Endothelial cell of hepatic sinusoid (primary cell): ENCODE measurements around the gene ANP32E.
"Not testable (repeated sequence)": the region's sequence is repeated elsewhere in the genome, so short reads cannot be mapped to it uniquely, and the experiment has no call there.

Experiments
- in situ Hi-C: cut with HindIII; loops from 2 replicates; pipeline ENCODE4 v1.10.0; 2017; ENCODE audit warnings: low sequenced_read_pairs

The ANP32E gene

DNA sequence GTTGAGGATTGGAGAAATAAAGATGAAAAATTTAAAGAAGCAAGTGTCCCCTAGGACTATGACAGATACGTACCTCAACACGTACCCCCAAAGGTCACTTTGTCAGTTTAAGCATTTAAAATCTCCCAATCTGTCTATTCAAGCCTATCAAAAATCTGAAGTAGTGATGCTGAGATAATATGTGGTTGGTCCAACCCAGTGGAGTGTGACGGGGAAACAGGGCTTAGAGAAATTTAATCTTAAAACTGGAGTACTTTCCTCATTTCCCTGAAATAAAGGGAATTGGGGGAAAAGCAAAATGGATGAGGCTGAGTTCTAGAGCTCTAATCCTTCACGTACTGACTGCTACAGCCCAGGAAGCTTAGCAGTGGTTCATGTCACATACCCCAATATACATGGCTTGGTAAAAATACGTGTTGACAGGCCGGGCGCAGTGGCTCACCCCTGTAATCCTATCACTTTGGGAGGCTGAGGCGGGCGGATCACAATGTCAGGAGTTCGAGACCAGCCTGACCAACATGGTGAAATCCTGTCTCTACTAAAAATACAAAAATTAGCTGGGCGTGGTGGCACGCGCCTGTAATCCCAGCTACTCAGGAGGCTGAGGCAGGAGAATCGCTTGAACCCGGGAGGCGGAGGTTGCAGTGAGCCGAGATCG is 21.7 kb downstream of the ANP32E start:
- in situ Hi-C loops: not testable (repeated sequence)

DNA sequence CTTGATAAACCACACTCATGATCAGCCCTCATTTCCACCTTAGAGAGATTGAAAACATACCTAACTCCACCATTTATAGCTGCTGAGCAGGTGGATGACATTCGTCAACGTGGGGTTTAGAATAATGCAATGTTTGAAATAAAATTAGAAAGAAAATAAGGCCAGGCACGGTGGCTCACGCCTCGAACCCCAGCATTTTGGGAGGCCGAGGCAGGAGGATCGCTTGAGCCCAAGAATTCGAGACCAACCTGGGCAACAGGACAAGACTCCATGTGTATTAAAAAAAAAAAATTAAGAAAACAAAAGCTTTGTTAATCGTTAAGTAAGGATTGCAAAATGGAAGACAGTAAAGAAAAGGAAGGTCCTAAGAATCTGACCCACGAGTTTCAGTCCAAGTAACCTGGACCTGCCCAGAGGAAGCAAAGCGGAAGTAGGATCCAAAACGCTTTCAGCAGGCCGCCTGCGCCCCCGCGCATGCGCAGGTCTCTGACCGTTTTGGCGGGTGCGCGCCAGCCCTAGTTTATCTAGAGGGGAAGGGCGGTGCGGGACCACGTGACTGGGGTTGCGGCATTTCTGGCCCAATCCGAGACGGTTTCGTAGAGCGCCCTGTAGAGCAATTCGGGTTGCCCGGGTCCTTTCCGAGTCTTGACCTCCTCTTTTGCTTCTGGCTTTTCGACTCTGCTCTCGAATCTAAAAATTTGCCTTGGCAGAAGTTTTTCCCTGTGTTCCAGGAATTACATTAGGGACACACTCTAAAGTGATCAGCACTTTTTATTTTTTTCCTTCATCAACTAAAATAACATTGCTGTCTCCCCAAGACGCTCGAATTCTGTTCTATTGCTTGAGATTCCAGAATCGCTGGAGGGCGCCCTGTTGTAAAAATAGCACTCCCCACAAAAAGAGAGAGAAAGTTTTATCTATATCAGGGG is 22.5 kb downstream of the ANP32E start:
- in situ Hi-C loops: no loop called here

DNA sequence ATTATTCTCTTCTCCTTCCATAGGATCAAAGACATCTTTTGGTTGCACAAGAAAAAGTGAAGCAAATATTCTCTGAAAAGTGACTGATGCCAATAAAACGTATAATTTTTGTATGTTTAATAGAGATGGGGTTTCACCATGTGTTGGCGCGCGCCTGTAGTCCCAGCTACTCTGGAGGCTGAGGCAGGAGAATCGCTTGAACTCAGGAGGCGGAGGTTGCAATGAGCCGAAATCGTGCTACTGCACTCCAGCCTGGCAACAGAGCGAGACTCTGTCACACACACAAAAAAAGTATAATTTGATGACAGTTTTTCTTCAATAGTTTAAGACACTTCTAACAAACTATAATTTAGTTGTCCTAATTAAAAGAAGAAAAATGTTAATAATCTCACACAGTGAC is 23.8 kb downstream of the ANP32E start:
- in situ Hi-C loops: no loop called here

DNA sequence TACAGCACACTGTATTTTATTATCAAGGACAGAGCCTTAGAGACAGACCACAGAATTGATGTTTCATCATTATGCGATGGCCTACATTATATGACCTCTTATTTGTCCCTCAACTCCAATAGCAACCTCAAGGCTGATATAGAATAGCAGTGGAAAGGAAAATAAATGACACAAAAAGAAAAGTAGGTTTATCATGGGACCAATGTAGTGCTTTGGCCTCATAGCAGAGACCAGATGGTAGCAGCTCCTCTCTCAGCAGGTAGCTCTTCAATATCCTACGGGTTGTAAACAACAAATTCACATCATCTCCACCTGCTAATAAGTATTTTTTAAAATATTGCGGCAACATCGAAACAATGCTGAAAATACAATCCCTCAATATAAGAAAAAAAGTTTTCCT is 25.2 kb downstream of the ANP32E start:
- in situ Hi-C loops: no loop called here

DNA sequence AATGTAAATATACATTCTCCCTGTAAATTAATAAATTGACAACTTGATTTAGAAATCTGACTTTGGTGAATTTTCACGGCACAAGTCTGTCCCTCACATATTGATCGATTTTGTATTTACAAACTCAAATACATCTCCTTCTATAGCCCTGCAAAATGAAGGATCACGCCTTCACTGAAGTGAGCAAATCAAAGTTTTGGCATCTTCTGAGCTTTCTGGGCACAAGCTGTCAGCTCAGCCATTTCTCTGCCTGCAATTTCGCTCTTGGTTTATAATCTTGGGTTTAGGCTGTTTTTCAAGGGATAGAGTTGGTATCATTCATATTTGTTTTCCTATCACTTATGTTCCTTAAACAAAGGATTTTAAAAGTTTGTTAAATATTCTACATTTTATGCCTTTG is 25.8 kb downstream of the ANP32E start:
- in situ Hi-C loops: no loop called here

DNA sequence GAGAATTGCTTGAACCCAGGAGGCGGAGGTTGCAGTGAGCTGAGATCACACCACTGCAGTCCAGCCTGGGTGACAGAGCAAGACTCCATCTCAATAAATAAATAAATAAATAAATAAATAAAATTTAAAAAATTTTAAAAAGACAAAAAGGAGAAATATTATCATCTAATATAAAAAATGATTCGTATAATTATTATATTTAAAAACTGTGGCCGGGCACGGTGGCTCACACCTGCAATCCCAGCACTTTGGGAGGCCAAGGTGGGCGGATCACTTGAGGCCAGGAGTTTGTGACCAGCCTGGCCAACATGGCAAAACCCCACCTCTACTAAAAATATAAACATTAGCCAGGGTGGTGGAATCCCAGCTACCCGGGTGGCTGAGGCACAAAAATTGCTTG is 27.5 kb downstream of the ANP32E start:
- in situ Hi-C loops: not testable (repeated sequence)

DNA sequence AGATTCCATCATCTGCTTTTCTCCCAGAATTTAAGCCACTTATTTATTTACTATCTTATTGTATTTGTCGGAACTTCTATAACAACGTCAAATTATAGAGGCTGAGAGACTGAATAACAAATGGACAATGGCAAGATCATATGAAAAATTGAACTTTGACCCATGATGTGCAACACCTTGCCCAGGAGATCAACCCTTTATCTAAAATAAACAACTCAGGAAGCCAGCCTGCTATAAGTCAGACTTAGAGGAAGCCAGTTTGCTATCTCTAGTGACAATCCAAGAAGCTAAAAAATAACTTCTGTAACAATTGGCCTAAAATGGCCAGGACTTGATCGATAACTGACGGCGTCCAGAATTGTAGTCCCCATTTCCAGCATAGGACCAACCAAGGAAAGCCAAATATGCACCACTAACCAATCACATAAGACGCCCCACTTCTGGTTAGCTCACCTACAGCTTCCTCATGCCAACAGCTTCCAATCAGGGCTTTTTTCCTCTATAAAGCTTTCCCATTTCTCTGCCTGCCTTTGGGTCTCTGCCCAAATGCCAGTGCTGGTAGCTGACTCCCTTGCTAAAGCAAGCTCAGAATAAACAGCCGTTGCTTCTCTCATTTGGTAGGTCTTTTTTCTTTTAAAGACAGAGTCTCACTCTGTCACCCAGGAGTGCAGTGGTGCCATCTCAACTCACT is 28.5 kb downstream of the ANP32E start:
- in situ Hi-C loops: no loop called here

DNA sequence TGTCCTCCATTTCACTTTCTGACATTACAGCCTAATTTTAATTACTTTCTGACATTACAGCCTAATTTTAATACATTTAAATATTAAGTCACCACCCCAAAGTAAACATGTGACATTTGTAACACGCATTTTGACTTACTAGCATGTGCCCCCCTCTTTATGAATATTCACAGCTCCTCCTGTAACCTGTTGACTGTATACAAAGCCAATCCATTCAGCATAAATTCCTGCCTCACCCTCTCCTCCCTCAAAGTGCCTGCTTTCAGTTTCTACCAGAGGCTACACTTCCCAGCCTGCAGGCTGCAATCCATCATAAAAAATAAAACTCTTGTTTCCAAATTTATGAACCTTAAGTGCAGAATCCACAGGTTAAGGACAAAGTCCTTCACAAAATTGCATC is 39.5 kb downstream of the ANP32E start:
- in situ Hi-C loops: no loop called here

DNA sequence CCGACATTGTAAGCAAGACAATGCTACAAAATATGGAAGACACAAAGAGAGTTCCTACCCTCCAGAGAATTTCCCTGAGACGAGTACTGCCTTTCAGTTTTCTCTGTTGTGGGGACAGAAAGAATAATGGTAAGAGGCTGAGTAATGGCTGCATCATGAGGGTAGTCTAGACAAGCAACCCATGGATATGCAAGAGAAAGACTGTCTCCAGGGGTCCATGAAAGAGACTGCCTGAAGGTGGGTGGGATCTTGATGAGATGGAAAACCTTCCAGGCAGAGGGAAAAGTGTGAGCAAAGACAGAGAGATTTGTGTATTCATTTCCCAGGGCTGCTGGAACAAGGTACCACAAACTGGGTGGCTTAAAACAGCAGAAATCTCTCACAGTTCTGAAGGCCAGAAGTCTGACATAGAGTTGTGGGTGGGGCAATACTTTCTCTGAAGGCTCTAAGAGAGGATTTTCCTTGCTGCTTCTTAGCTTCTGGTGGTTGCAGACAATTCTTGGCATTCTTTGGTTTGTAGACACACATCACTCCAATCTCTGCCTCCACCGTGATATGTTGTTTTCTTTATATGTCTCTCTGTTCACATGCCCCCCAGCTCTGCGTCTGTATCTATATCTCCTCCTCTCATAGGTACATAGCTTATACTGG is 41.4 kb downstream of the ANP32E start:
- in situ Hi-C loops: no loop called here

DNA sequence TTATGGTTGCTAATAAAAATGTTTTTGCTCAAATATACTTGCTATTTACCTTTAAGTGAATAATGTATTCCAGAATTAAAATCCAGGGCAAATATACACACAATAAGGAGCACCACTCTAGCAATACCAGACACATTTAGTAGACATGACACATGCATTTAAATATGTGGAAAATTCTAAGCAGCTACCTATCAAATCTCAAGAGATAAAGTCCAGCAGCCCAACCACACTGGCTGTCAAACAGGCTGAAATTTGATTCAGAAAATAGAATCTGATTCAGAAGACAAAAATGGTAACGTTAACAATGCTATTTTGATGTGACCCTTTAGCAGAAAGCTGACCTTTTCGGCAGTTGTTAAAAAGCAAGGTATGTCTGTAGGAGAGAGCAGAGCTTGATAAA is 43.9 kb downstream of the ANP32E start:
- in situ Hi-C loops: no loop called here

DNA sequence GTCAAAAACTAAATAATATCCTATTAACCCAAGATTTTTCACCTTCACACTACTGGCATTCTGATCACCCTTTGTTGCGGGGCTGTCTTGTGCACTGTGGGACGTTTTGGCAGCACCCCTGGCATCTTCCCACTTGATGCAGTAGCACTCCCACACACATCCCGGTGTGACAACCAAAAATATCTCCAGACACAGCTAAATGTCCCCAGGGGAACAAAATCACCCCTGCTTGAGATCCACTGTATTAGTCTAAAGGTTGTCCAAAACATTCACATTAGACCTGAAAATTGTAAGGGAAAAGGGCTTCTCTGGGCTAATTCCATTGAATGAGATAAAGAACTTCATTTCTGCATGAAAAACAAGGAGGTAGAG is 48.4 kb downstream of the ANP32E start:
- in situ Hi-C loops: no loop called here

DNA sequence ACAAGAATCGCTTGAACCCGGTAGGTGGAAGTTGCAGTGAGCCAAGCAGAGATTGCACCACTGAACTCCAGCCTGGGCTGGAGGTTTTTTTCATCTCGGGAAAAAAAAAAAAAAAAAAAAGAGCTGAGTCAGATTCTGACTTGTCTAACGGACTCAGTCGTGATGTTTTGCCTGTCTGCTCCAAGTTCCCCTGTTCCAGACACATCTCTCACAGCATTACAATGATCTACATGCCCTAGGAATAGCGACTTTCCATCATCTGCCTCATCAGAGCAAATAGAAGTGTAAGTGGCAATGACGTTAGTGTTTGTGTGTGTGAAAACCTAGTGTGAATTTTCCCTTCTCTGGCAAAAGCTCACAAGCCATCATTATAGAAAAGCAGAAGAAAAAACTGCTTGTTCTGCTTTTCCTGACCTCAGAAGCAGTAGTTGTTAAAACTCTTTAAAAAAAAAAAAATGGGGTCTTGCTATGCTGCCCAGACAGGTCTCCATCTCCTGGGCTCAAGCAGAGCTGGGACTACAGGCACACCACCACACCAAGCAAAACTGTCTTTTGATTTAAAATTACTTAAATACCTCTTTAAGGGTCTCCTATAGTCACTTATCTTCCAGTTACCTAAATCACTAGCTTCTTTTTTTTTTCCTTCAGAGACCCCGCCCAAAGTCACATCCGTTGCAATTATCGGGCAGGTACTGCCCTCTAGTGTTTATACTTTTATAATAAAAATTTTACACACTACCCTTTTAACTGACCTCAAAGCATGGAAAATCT is 48.9 kb downstream of the ANP32E start:
- in situ Hi-C loops: no loop called here

DNA sequence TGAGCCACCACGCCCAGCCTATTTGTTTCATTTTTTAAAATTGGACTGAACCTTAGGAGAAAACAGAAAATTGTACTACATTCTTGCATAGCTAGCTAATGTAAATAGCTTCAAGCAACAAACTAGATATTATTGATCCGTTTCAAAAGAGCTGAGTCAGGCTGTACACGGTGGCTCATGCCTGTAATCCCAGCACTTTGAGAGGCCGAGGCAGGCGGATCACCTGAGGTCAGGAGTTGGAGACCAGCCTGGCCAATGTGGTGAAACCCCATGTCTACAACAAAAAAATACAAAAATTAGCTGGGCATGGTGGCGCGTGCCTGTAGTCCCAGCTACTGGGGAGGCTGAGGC is 49.5 kb downstream of the ANP32E start:
- in situ Hi-C loops: not testable (repeated sequence)

DNA sequence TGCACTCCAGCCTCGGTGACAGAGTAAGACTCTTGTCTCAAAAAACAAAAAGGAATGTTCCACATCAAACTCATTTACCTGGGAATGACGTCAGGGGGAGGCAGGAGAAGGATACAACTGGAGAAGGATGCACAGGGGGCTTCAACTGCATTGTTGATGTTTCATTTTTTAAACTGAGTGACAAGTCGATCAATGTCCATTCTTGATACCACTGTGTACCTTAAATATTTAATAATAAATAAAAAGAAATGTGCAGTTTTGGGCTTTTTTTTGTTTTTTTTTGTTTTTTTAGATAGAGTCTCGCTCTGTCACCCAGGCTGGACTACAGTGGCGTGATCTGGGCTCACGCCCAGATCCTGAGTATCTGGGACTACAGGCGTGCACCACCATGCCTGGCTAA is 50.4 kb downstream of the ANP32E start:
- in situ Hi-C loops: no loop called here

DNA sequence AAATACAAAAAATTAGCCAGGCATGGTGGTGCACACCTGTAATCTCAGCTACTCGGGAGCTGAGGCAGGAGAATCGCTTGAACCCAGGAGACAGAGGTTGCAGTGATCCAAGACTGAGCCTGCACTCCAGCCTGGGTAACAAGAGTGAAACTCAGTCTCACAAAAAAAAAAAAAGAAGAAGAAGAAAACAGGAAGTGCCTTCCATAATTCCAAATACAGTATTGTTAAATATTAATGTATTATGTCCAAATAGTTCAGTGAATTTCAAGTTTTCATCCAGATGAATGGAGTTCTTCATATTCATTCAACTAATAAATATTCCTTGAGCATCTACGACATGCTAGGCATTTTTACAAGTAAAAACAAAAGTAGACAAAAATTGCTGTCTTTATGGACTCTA is 52.9 kb downstream of the ANP32E start:
- in situ Hi-C loops: no loop called here

DNA sequence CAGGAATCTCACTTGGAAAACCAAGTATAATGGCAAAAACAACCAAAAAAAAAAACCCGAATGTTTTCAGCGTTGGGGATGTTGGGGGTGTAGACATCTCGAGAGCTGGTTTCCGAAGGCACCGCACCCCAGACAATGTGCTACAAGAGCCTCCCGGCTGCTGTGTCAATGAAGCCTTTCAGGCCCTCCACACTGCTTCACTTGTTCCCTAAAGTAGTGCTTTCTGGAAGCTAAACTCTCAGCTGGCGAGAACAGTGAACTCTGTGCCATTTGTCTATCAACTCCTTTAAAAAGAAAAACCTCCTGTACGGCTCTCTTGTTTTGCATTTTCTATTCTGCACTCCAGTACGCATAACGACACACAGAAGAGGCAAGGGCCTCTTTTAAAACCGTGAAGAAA is 53.7 kb downstream of the ANP32E start:
- in situ Hi-C loops: no loop called here

DNA sequence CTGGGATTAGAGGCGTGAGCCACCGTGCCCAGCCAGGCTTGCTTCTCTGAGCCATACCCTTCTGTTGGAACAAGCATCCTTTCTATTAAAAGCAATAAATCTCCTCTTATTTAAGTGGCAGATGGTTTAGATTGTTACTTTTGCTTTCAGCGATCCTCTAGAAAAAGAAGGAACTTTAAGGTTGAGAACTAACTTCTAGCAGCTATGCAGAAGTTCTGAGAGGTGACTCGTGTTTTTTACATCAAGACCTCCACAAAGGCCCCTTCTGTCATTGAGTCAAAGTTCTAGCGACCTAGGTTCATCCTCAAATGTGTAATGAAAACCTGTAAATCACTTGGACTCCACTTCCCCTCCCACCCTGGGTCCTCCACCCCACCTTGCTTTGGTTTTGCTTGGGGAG is 55.4 kb downstream of the ANP32E start:
- in situ Hi-C loops: no loop called here

DNA sequence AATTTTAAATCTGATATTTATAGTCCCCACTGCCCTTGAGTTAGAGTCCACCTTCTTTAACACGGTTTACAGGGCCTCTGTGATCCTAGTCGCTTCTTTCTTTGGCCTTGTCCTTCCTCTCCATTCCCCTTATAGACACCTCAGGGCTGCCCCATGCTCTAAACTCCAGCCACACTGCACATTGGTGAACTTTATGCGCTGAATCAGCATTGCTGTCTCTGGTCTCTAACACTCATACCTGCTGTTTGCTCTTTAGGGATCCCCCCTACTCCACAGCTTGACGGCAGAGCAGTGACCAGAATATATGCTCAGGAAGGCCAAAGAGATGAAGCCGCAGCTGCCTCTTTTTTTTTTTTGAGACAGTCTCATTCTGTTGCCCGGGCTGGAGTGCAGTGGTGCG is 56.0 kb downstream of the ANP32E start:
- in situ Hi-C loops: loop anchor here (5.0 kb wide), 3 partner anchors 53 to 213 kb away; no protein-coding TSS in a partner anchor

DNA sequence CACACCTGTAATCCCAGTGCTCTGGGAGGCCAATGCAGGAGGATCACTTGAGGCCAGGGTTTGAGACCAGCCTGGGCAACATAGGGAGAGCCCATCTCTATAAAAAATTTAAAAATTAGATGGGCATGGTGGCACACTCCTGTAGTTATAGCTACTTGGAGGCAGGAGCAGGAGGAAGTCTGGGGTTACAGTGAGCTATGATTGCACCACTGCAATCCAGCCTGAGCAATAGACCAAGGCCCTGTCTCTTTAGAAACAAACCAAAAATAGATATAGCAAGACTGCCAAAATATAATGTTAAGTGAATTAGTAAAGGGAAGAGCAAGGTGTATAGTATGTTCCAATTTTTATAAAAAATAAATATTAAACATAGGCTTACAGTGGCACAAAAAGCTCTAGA is 57.4 kb downstream of the ANP32E start:
- in situ Hi-C loops: loop anchor here (5.0 kb wide), 3 partner anchors 51 to 211 kb away; no protein-coding TSS in a partner anchor

DNA sequence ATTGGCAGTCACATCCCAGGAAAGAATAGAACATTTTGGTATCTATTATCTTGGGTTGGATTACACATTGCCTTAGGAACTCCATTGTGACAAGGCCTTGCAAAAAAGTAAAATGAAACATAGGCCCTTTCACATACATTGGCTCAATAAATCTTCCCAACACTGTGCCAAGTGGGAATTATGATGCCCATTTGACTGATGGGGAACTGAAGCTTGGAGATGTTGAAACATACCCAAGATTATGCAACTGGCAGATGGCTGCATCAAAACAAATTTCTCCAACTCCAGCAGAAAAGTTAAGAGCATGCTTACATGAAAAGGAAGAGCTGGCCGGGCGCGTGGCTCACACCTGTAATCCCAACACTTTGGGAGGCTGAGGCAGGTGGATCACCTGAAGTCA is 59.3 kb downstream of the ANP32E start:
- in situ Hi-C loops: loop anchor here (5.0 kb wide), 3 partner anchors 49 to 209 kb away; no protein-coding TSS in a partner anchor
